ENCODE measurements around the gene SLC16A10.

DNA sequence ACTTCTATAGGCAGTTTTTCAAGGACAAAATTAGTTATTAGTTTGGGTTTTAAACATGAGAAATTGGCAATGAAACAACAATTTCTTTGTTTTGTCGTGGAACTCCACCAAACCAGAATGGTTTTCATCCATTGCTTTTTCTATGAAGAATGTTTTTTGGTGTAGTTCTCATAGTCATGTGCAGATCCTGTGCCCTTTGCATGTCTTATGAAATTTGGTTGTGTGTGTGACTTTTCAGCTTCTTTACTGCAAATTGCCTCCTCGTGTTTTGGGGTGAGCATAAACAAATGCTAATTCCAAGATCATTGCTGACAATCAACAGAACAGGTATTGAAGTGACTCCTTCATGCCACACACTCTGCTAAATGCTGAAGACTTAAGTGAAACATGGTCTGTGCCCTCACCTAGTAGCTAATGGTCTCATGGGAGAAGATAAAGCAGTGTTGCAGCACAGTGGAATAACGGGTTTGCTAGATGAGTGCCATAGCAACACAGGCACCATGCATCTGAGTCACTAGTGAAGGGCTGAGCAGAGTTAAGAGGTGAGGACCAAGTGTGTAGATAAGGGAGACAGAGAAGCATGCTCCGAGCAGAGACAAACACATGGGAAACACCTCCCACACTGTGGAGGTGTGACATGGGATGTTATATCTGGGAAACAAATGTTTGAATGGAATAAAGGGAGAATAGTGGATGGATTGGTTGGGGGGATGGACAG, 120.0 kb downstream of the SLC16A10 start:
- TF ChIP-seq POLR2A (IDR thresholded peaks at IDR 0.05) (no peak), EP300 (IDR thresholded peaks at IDR 0.05) (no peak), POLR2AphosphoS5 (IDR thresholded peaks at IDR 0.05) (no peak)
- TF ChIP-seq, protein P1, sequence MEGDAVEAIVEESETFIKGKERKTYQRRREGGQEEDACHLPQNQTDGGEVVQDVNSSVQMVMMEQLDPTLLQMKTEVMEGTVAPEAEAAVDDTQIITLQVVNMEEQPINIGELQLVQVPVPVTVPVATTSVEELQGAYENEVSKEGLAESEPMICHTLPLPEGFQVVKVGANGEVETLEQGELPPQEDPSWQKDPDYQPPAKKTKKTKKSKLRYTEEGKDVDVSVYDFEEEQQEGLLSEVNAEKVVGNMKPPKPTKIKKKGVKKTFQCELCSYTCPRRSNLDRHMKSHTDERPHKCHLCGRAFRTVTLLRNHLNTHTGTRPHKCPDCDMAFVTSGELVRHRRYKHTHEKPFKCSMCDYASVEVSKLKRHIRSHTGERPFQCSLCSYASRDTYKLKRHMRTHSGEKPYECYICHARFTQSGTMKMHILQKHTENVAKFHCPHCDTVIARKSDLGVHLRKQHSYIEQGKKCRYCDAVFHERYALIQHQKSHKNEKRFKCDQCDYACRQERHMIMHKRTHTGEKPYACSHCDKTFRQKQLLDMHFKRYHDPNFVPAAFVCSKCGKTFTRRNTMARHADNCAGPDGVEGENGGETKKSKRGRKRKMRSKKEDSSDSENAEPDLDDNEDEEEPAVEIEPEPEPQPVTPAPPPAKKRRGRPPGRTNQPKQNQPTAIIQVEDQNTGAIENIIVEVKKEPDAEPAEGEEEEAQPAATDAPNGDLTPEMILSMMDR (IDR thresholded peaks at IDR 0.05), result no peak

Data from sigmoid colon (tissue), 4 donors.